Right renal pelvis (tissue), 4 donors: Measurements from ENCODE around the gene DCAF15. TPM values are rescaled to one million over a fixed set of nuclear protein-coding genes. Genes with fewer than 3 reads are reported as not detected.
"Not testable (repeated sequence)": the region's sequence is repeated elsewhere in the genome, so short reads cannot be mapped to it uniquely, and the experiment has no call there.

Source experiments
- DNase-seq, 4 donors: peaks; one replicate each; pipeline ENCODE4 v3.0.0-alpha.2; 2013; ENCODE audit warnings: low read depth in 4 of 4, low spot score in 3 of 4, missing footprints in 1 of 4
- polyA plus RNA-seq, 4 donors: library from polyadenylated mRNA; unstranded; fragments of 120-200 nt; gene quantifications; one replicate each; pipeline ENCODE4 v1.2.1, GENCODE V29; 2013; ENCODE audit not compliant: insufficient read length in 4 of 4

Gene DCAF15
- polyA plus RNA-seq, 4 donors = 33.3 to 41.3 (median 36.2) TPM

DNA sequence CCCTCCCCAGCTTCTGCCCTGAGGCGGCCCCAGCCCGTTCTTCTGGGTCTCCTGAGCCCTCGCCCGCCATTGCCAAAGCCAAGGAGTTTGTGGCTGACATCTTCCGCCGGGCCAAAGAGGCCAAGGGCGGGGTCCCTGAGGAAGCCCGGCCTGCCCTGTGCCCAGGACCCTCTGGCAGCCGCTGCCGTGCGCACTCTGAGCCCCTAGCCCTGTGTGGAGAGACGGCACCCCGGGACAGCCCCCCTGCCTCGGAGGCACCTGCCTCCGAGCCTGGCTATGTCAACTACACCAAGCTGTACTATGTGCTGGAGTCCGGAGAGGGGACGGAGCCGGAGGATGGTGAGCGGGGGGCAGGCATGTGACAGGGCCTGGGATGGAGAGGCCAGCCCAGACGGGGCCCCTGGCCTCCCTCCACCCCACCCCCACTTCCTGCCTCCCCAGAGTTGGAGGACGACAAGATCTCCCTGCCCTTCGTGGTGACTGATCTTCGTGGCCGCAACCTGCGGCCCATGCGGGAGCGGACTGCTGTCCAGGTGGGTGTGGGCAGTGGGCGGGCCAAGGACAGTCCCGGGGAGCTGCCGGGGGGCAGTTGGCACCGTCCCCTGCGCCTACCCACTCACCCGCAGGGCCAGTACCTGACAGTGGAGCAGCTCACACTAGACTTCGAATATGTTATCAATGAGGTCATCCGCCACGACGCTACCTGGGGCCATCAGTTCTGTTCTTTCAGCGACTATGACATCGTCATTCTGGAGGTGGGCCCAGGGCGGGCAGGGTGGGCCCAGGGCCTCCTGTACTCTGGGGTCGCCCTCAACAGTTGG lies 7.0 kb downstream of the DCAF15 start:
- DNase-seq = no peak

DNA sequence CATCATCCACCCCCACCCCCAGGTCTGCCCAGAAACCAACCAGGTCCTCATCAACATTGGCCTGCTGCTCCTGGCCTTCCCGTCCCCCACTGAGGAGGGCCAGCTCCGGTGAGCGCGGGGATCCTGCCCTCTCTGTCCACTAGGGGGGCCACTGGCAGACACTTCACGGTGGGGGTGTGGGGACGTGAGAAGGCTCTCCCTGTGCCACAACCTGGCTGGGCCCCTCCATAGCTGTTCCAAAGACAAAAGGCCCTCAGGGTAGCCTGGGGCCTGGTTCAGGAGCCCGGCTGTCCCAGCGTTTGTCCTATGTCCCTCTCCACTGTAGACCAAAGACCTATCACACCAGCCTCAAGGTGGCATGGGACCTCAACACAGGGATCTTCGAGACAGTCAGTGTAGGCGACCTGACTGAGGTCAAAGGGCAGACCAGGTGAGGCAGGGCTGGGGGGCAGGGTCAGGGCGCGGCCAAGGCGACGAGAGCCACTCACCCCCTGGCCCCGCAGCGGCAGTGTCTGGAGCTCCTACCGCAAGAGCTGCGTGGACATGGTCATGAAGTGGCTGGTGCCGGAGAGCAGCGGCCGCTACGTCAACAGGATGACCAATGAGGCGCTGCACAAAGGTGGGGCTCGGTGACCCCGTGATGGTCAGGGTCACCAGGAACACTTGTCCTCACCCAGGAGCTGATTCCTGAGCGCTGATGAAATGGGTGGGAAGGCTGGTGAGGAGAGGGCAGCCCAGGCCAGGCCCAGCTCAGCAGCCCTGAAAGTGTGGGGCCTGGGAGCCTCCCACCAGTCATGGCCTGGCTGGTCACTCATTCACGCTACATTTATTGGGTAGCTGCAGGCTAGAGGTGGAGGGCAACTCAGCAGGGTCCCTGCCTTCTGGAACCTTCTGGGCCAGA lies 7.9 kb downstream of the DCAF15 start:
- DNase-seq = no peak

DNA sequence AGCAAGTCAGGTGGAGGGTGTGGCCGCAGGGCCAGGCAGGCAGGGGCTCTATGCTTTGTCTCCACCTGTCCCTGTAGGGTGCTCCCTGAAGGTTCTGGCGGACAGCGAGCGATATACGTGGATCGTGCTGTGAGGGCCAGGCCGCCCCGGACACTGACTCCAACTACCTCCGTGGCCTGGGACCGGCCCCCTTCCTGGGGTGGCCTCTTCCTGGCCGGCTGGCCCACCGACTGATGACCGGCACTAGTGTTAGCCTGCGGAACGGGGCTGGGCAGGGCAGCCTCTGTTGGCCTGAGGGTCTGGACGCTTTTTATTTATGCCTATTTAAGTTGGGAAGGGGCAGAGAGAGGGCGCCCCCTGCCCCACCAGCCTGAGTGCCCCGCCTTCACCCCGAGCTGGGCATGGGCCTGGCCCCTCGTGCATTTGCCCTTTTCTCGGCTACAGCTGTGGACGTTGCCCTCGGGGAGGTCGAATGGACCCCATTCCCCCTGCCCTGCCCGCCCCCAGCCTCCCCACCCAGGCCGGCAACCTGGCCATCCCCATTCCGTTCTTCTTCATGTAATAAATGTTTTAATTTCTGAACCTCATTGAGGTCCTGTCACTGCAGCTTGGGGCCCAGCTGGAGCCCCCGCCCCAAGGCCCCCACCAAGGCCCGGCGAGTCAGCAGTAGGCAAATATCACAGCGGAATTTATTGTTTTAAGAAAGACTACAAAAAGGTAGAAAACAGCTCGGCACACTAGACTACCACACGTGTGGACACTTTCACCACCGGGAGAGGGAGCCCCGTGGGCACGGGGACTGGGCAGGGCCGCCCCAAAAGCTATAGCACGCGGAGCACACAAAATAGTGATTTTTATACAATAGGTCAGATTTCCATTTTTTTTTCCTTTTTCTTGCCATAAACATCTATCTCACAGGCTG lies 8.8 kb downstream of the DCAF15 start:
- no peak for DNase-seq

DNA sequence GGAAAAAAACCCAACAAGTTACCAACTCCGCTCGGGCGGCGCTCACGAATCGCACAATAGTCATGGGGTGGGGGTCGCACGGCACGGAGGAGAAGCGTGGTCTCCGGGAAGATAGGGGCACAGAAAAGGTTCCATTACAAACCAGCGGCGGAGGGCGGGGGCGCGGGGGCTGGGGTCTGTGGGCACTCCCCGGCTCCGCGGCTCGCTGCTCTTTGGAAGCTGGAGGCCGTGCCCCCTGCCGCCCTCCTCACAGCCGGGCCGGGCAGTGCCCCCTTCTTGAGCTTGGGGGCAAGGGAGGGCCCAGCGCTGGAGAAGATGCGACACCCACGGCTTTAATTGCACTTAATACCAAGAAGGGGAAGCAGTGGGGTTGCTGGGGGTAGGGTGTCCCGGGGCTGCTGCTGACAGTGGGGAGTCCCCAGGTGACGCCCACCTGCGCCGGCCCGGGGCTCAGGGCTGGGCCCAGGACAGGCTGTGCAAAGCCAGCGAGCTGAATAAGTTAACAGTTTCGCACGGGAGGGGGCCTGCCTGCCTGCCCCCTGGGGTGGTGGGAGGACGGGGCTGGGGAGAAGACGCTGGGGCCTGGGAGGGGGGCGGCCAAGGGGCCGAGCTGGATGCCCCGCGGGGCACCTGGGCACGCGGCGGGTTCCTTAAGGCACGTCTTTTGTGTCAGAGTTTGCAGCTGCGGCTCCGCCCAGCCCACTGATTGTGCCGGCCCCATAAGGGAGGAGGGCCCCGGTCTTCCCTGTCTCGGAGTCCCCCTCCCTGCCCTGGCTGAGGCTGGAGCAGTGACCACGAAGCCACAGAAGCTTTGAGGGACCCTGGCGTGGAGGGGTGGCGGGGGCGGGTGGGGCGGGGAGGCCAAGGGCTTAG lies 9.8 kb downstream of the DCAF15 start:
- no peak for DNase-seq

DNA sequence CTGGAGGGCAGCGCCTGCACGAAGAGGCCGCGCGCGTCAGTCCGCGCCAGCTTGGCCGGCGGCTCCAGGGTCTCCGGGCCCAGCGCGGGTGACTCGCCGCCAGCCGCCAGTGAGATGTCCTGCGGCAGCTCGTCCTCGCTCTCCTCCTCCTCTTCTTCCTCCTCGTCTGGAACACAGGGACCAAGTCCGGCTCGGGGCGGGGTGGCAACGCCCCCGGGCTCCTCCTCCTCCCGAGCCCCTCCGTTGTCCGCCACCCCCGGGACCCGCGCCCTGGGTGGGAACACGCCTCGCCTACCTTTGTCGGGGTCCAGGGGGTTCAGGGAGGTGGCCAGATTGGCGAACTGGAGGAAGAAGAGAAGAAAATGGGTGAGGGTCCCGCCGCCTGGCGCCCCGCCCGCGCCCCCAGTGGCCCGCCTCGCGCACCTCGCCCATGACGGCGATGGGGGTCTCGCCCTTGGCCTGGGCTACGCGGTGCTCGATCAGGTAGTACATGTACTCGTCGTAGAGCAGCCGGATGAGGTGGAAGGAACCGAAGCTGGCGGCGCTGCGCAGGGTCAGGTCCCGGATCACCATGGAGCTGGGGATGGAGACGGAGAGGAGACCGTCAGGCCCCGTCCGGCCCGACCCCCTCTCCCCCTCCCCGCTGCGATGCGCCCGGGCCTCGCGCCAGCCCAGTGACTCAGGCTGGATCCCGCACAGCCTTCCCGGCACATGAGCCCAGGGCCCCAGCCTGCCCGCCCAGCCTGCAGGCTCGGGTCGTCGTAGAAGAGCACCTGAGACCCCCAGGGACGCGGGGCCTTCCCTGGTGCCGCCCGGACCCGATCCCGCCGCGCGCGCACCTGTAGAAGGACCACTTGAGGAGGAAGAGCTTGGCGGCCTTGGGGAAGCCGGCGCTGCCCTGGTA lies 10.6 kb downstream of the DCAF15 start:
- no peak for DNase-seq

DNA sequence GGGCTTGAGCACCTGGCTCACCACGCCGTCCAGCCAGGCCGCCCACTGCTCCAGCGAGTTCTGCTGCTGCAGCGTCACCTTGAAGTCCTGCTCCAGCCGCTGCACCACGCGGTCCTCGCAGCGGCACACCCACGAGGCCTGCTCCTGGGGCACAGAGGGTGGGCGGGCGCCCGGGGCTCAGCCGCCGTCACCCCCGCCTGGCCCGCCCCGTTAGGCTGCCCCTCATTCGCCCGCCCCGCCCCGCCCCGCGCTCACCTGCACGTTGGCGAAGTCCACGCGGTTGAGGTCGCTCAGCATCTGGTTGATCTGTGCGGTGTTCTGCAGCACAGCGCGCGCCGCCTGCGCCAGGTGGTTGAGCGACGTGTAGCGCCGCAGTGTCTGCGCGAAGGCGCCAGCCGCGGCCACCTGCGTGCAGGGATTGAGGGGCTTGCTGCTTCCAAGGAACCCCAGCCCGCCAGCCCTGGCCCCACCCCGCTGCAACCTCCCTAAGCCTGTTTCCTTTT lies 11.3 kb downstream of the DCAF15 start:
- no peak for DNase-seq

DNA sequence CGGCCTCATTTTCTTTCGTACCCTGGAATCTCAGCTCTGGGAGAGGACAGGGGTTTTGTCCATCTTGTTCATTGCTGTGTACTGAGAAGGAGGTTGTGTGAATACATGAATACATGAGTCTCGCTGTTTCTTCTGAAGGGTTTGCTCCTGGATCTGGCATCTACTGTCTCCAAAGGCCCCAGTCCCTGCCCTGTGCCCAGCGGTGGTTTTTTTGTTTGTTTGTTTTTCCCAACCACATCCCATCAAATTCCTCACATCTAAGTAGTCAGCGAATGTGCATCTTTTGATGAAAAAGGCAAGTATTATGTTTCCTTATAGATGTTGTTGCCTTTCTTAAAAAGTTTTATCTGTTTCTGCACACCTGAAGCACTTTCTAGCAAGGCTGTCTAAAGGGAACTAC lies 12.5 kb downstream of the DCAF15 start:
- no peak for DNase-seq

DNA sequence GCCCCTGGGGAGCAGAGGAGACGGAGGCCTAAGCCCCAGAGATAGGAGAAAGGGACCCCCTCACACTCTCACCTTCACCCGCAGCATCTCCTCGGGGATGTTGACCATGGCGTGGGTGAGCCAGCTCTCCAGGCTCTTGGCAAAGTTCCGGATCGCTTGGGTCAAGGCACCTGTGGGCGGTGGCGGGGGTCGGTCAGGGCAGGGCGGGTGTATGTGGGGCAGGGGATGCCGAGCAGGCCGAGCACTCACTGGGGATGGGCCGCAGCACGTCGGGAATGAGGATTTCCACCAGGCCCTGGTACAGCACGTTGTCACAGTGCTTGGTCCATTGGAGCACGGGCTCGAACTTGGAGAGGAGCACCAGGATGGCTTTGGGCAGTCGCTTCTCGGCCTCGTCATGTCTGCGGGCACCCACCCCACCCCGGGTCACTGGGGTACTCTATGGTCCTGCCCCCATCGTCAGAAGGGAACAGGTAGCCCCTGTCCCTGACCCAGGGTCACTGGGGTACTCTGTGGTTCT lies 13.1 kb downstream of the DCAF15 start:
- no peak for DNase-seq

DNA sequence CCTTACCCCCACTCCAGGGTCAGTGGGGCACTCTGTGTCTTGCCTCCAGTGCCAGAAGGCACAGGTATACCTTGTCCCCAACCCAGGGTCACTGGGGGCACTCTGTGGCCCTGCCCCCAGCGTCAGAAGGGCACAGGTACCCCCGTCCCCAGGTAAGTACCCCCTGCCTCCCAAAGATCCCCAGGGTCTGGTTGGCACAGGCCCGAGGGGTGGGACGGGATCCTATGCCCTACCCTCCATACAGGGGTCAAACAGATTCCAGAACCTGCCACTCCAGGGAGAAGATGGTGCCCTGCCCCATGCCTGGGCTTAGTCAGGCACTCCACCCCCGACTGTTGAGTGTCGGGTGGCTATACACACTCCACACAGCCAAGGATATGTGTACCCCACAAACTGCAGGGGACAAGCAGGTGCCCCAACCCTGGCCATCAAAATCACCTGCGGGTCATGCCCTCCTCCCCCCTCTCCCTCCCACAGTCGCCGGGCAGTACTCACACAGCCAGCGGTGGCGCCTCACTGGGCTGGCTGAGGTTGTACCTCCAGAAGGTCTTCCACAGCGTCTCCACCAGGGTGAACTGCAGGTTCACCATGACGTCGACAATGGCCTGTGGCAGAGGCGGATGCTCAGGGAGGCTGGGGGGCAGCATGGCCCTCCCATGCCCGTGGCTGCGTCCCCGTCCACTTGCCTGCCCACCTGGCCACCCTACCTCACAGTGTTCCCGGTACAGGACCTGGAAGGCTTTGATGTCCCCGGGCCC lies 13.8 kb downstream of the DCAF15 start:
- DNase-seq = no peak

DNA sequence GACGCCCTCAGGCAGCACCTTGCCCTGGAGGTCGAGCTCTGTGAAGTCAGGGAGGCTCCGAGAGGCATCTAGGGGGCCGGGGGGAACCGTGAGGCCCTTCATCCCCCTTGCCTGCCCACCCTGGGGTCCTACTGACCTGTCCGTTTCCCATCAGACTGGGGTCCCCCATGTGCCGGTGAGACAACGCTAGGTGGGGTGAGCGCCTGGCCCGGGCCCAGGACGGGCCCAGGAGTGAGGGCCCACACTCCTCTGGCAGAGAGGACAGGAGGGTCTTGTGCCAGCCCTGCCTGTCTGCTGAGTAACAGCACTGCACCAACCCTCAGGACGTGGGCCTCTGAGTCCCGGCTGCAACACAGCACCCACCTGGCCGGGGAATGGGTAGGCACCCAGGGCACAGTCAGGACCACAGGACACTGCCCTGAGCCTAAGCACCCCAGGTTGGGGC lies 14.4 kb downstream of the DCAF15 start:
- DNase-seq = no peak

DNA sequence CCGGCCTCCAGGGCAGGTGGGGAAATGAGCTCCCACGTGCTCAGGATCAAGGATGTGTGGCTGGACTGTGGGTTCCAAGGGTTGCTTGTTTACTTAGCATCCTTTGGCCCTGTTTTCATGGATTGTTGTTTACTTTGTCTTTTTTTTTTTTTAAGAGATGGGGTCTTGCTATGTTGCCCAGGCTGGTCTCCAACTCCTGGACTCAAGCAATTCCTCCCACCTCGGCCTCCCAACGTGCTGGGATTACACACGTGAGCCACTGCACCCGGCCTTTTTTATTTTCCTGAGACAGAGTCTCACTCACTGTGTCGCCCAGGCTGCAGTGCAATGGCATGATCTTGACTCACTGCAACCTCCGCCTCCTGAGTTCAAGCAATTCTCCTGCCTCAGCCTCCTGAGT lies 14.9 kb downstream of the DCAF15 start:
- not testable (repeated sequence) for DNase-seq

DNA sequence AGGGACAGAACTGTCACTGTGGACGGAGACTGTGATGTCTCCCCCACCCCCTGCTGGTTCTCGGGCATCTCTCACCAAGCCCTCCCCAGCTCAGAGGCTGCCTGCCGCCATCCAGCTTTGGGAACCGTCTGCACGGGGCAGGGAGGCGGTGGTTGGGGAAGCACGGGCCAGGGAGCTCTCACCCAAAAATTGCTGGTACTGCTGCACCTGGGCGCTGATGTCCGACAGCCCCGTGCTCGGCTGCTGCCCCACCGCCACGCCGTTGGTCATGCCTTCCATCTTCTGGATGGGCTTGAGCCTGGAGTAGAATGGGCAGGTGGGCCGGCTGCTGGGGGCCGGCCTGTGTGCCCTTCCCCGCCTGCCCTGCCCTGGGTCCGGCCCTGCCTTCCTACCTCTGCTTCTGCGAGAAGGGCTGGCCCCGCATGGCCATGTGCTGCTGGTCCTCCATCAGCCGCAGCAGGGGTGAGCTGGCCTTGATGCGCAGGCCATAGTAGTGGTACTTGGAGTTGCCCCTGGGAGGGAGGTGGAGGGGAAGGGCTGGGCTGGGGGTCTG lies 16.1 kb downstream of the DCAF15 start:
- DNase-seq = no peak

DNA sequence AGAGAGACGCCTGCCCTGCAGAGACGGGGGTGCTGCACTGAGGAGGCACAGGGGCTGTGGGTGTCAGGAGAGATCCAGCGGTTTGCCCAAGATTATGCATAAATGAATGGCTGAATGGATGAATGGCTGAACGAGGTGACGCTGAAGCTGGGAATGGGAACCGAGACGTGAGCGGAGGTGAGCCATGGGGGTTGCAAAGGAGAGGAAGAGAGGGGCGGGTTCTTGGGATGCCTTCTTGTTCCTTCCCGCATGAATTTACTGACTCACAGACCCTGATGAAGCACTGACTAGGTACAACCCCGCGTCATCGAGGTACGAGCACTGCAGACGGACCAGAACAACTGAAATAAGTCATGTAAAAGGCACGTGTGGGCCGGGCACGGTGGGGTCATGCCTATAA lies 16.7 kb downstream of the DCAF15 start:
- DNase-seq = no peak

DNA sequence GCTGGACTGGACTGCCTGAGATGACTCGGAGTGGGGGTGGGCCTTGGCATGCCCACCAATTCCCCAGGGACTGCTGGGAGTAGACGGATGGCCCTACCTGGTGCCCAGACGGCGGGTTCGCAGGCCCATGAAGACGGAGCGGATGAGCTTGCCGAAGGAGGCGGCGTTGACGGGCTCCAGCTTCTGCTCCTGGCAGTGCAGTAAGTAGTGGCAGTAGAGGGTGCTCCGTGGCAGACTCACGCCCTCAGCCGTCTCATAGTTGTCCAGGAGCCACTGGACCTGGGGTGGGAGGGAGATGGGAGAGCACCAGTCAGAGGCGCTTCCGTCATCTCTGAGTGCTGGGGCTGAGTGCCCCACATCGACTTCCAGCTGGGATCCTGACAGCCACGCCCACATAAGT lies 17.6 kb downstream of the DCAF15 start:
- no peak for DNase-seq

DNA sequence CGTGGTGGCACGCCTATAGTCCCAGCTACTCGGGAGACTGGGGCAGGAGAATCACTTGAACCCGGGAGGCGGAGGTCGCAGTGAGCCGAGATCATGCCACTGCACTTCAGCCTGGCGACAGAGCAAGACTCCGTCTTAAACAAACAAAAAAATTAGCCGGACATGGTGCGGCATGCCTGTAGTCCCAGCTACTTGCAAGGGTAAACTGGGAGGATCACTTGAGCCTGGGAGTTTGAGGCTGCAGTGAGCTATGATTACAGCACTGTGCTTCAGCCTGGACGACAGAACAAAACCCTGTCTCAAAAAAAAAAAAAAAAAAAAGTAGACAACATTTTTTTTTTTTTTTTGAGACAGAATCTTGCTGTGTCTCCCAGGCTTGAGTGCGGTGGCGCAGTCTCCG lies 19.6 kb downstream of the DCAF15 start:
- not testable (repeated sequence) for DNase-seq

DNA sequence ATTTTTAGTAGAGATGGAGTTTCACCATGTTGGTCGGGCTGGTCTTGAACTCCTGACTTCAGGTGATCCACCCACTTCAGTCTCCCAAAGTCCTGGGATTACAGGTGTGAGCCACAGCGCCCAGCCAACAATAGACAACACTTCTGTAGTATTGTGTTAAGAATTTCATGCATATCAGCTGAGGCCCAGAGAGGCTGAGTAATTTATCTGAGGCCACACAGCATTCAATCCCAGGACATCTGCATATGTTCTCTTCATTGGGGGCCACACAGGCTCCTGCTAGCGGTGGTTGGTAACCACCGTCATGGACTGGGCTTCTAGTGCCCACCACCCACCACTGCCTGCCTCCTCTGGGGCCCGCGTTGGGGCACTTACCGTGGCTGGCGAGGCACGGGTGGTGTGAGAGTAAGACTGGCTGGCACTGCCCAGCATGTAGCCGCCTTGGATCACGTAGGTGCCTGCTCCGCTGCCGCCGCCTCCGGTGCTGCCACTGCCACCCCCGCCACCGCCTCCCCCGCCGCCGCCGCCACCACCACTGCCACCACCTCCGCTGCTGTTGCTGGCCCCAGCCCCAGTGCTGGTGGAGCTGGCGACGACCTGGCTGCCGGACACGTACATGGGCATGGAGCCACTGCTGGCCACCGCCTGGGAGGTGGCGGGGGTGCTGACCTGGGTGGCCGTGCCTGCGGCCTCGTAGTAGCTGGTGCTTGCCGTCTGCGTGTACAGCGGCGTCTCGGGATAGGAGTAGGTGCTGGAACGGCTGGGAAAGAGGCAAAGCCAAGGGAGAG lies 20.3 kb downstream of the DCAF15 start:
- DNase-seq = no peak
